HepG2 (cell line): ENCODE data around the gene SLC4A5. TPM values are rescaled to one million over a fixed set of nuclear protein-coding genes. Genes with fewer than 3 reads are reported as not detected.

Source experiments
- GTF3A ChIP-seq: sonication (generic); formaldehyde crosslinking; conservative IDR thresholded peaks from 2 replicates; pipeline ENCODE4 v1.4.0; 2020; ENCODE audit warnings: mild to moderate bottlenecking, missing genetic modification reagents
- HDAC2 ChIP-seq: sonication (generic); formaldehyde crosslinking; IDR thresholded peaks from 2 replicates; pipeline ENCODE4 v1.4.0; 2020; ENCODE audit warnings: missing genetic modification reagents
- HMG20B ChIP-seq: conservative IDR thresholded peaks from 2 replicates; pipeline ENCODE4 v1.6.1; 2016; ENCODE audit warnings: missing genetic modification reagents, missing compliant biosample characterization
- KAT7 ChIP-seq: IDR thresholded peaks from 2 replicates; pipeline ENCODE4 v1.6.1; 2018; ENCODE audit warnings: borderline replicate concordance, missing compliant biosample characterization
- MLLT10 ChIP-seq: sonication (generic); formaldehyde crosslinking; IDR thresholded peaks from 2 replicates; pipeline ENCODE4 v1.4.0; 2020; ENCODE audit warnings: missing genetic modification reagents
- MXD4 ChIP-seq: IDR thresholded peaks from 2 replicates; pipeline ENCODE4 v1.6.1; 2016; ENCODE audit warnings: mild to moderate bottlenecking, missing biosample characterization, missing genetic modification reagents
- NR2C2 ChIP-seq: sonication (generic); formaldehyde crosslinking; IDR thresholded peaks from 2 replicates; pipeline ENCODE4 v1.4.0; 2020; ENCODE audit warnings: missing genetic modification reagents, mild to moderate bottlenecking, moderate library complexity, borderline replicate concordance
- POGZ ChIP-seq: sonication (generic); formaldehyde crosslinking; IDR thresholded peaks from 2 replicates; pipeline ENCODE4 v1.4.0; 2020; ENCODE audit warnings: mild to moderate bottlenecking, missing genetic modification reagents
- ZBTB20 ChIP-seq: sonication (generic); formaldehyde crosslinking; IDR thresholded peaks from 2 replicates; pipeline ENCODE4 v1.8.1; 2023; ENCODE audit warnings: missing genetic modification reagents, low read depth, mild to moderate bottlenecking, borderline replicate concordance
- ZBTB49 ChIP-seq: sonication (generic); formaldehyde crosslinking; IDR thresholded peaks from 2 replicates; pipeline ENCODE4 v1.4.0; 2020; ENCODE audit warnings: missing genetic modification reagents, borderline replicate concordance
- ZNF18 ChIP-seq: sonication (generic); formaldehyde crosslinking; IDR thresholded peaks from 2 replicates; pipeline ENCODE4 v1.8.0; 2022; ENCODE audit warnings: mild to moderate bottlenecking, missing genetic modification reagents; ENCODE audit not compliant: insufficient replicate concordance
- polyA plus RNA-seq, 8 experiments: library from polyadenylated mRNA; depleted of rRNA in 3 of 8; stranded (reverse) in 7 of 8; unstranded in 1 of 8; fragments of >200 nt; fragmentation: Illumina TruSeq in 4 of 8; extraction: Trizol in 4 of 8; gene quantifications; 2 replicates each; pipeline versions ENCODE4 v1.2.1 to v1.2.3, GENCODE V29; 2011 to 2016; ENCODE audit warnings: low read depth in 4 of 8, missing spikeins in 1 of 8, mixed read lengths in 1 of 8; ENCODE audit not compliant: insufficient read depth in 1 of 8
- total RNA-seq, 5 experiments: library from RNA; depleted of rRNA; stranded (reverse); fragments of >200 nt; fragmentation: Illumina TruSeq; extraction: Trizol; gene quantifications; 2 replicates each; pipeline ENCODE4 v1.2.3, GENCODE V29; 2016; ENCODE audit warnings: low read depth in 1 of 5
- TF ChIP-seq, protein P1 (sequence below): sonication (generic); formaldehyde crosslinking; IDR thresholded peaks from 2 replicates; pipeline ENCODE4 v1.4.0; 2020; ENCODE audit warnings: missing genetic modification reagents
- TF ChIP-seq, protein P2 (sequence below): sonication (generic); formaldehyde crosslinking; IDR thresholded peaks from 2 replicates; pipeline ENCODE4 v1.8.0; 2022; ENCODE audit warnings: mild to moderate bottlenecking, missing genetic modification reagents, borderline replicate concordance
- TF ChIP-seq, protein P3 (sequence below): conservative IDR thresholded peaks from 2 replicates; pipeline ENCODE4 v1.6.1; 2018; ENCODE audit warnings: missing genetic modification reagents

SLC4A5 gene
- total and polyA plus RNA-seq, 2 of the 13 experiments (the other 11 are each of a cell fraction or from before 2014, with no cell fraction given) = 0.50 TPM; not detected in 1

- TF ChIP-seq, protein P1, sequence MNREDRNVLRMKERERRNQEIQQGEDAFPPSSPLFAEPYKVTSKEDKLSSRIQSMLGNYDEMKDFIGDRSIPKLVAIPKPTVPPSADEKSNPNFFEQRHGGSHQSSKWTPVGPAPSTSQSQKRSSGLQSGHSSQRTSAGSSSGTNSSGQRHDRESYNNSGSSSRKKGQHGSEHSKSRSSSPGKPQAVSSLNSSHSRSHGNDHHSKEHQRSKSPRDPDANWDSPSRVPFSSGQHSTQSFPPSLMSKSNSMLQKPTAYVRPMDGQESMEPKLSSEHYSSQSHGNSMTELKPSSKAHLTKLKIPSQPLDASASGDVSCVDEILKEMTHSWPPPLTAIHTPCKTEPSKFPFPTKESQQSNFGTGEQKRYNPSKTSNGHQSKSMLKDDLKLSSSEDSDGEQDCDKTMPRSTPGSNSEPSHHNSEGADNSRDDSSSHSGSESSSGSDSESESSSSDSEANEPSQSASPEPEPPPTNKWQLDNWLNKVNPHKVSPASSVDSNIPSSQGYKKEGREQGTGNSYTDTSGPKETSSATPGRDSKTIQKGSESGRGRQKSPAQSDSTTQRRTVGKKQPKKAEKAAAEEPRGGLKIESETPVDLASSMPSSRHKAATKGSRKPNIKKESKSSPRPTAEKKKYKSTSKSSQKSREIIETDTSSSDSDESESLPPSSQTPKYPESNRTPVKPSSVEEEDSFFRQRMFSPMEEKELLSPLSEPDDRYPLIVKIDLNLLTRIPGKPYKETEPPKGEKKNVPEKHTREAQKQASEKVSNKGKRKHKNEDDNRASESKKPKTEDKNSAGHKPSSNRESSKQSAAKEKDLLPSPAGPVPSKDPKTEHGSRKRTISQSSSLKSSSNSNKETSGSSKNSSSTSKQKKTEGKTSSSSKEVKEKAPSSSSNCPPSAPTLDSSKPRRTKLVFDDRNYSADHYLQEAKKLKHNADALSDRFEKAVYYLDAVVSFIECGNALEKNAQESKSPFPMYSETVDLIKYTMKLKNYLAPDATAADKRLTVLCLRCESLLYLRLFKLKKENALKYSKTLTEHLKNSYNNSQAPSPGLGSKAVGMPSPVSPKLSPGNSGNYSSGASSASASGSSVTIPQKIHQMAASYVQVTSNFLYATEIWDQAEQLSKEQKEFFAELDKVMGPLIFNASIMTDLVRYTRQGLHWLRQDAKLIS (CRISPR knock-in tag) = peak; percentile 49
- TF ChIP-seq ZBTB49 (CRISPR knock-in tag) (no peak), HMG20B (no peak), ZBTB20 (CRISPR knock-in tag) (peak; percentile 88; the same call in 1 of the 2 replicates), KAT7 (peak; percentile 91), ZNF18 (peak; percentile 87), HDAC2 (peak; percentile 41; the same call in 1 of the 2 replicates), POGZ (CRISPR knock-in tag) (peak; percentile 94), MXD4 (peak; percentile 96), NR2C2 (peak; percentile 58; the same call in 1 of the 2 replicates), MLLT10 (no peak), GTF3A (CRISPR knock-in tag) (no peak; the same call in 1 of the 2 replicates)
- TF ChIP-seq, protein P2, sequence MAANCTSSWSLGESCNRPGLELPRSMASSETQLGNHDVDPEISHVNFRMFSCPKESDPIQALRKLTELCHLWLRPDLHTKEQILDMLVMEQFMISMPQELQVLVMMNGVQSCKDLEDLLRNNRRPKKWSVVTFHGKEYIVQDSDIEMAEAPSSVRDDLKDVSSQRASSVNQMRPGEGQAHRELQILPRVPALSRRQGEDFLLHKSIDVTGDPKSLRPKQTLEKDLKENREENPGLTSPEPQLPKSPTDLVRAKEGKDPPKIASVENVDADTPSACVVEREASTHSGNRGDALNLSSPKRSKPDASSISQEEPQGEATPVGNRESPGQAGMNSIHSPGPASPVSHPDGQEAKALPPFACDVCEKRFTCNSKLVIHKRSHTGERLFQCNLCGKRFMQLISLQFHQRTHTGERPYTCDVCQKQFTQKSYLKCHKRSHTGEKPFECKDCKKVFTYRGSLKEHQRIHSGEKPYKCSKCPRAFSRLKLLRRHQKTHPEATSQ (CRISPR knock-in tag) = no peak; the same call in 1 of the 2 replicates
- TF ChIP-seq, protein P3, sequence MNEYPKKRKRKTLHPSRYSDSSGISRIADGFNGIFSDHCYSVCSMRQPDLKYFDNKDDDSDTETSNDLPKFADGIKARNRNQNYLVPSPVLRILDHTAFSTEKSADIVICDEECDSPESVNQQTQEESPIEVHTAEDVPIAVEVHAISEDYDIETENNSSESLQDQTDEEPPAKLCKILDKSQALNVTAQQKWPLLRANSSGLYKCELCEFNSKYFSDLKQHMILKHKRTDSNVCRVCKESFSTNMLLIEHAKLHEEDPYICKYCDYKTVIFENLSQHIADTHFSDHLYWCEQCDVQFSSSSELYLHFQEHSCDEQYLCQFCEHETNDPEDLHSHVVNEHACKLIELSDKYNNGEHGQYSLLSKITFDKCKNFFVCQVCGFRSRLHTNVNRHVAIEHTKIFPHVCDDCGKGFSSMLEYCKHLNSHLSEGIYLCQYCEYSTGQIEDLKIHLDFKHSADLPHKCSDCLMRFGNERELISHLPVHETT (CRISPR knock-in tag) = peak; percentile 51
These were observed 144.5 kb downstream of the SLC4A5 start, which contains the start of gene MTHFD2 (continued) for GRCh38 chr2:74198461-74199274.
